DND-41 (cell line): ENCODE results near the gene DBNL.

Experiments used
- ATAC-seq: fragments of 200-7000 bp; cut with Tn5 transposase; 3 replicates; pipeline ENCODE4 v1.9.1; 2021; ENCODE audit warnings: low read depth; ENCODE audit not compliant: insufficient read depth
- DNase-seq: peaks from one replicate; pipeline ENCODE4 v3.0.0-alpha.2; 2020
- H2AFZ ChIP-seq: 2 replicates; pipeline ENCODE4 v1.6.0; 2012; ENCODE audit warnings: low read depth, low read length
- H3K27ac ChIP-seq: 2 replicates; pipeline ENCODE4 v1.5.1; 2012; ENCODE audit warnings: low read length, inconsistent platforms
- H3K27me3 ChIP-seq: fragments of 200-600 bp; sonication (generic); 2 replicates; pipeline ENCODE4 v1.6.0; 2012; ENCODE audit warnings: low read length, mild to moderate bottlenecking, inconsistent platforms; ENCODE audit not compliant: insufficient read depth, poor library complexity
- H3K36me3 ChIP-seq: 2 replicates; pipeline ENCODE4 v1.5.1; 2012; ENCODE audit warnings: low read length, inconsistent platforms; ENCODE audit not compliant: insufficient read depth
- H3K4me1 ChIP-seq: 2 replicates; pipeline ENCODE4 v1.5.1; 2012; ENCODE audit warnings: mild to moderate bottlenecking, low read length; ENCODE audit not compliant: insufficient read depth
- H3K4me2 ChIP-seq: 2 replicates; pipeline ENCODE4 v1.6.0; 2012; ENCODE audit warnings: mild to moderate bottlenecking, moderate library complexity, low read length, inconsistent platforms; ENCODE audit not compliant: insufficient read depth
- H3K4me3 ChIP-seq, 2 experiments: fragments of 200-600 bp in 1 of 2; shearing (Covaris generic) in 1 of 2; 2 replicates each; pipeline ENCODE4 v1.5.1; 2012 to 2016; ENCODE audit warnings: inconsistent platforms in 2 of 2, low read length in 2 of 2, mild to moderate bottlenecking in 2 of 2, low read depth in 1 of 2, moderate library complexity in 1 of 2
- H3K79me2 ChIP-seq: 2 replicates; pipeline ENCODE4 v1.6.0; 2012; ENCODE audit warnings: low read length, inconsistent platforms; ENCODE audit not compliant: insufficient read depth
- H3K9ac ChIP-seq: 2 replicates; pipeline ENCODE4 v1.6.0; 2012; ENCODE audit warnings: low read depth, mild to moderate bottlenecking, inconsistent platforms, low read length, moderate library complexity
- H3K9me3 ChIP-seq: 2 replicates; pipeline ENCODE4 v1.5.1; 2012; ENCODE audit warnings: low read length, moderate library complexity, mild to moderate bottlenecking, inconsistent platforms; ENCODE audit not compliant: insufficient read depth, severe bottlenecking
- H4K20me1 ChIP-seq: 2 replicates; pipeline ENCODE4 v1.6.0; 2012; ENCODE audit warnings: low read length; ENCODE audit not compliant: insufficient read depth
- EZH2 ChIP-seq: IDR thresholded peaks from 3 replicates; pipeline ENCODE4 v1.6.1; 2012; ENCODE audit warnings: borderline replicate concordance, low read depth, mild to moderate bottlenecking, moderate library complexity, low read length, inconsistent platforms; ENCODE audit not compliant: severe bottlenecking
- TF ChIP-seq, protein P1 (sequence below): IDR thresholded peaks from 2 replicates; pipeline ENCODE4 v1.5.1; 2012; ENCODE audit warnings: borderline replicate concordance, low read length, moderate library complexity, mild to moderate bottlenecking; ENCODE audit not compliant: poor library complexity, severe bottlenecking; ENCODE audit errors: extremely low read depth

DBNL gene

GRCh38 chr7:44083796-44084195 is 39.3 kb downstream of the DBNL start:
- H3K4me2 ChIP-seq, result no peak overlapping the region
- DNase-seq (no peak), ATAC-seq (no peak)
- H2AFZ ChIP-seq, result no peak overlapping the region; the same call in 1 of the 2 replicates
- no peaks in the 10 kb centered on the region for H3K9me3 ChIP-seq
- H4K20me1 ChIP-seq, result peaks cover 7% of the 10 kb centered on the region; the same call in 1 of the 2 replicates
- H3K4me1 ChIP-seq, result peaks cover 54% of the 10 kb centered on the region
- H3K79me2 ChIP-seq, result peaks cover 27% of the 10 kb centered on the region
- no peaks in the 10 kb centered on the region for H3K27me3 ChIP-seq
- H3K27ac ChIP-seq, result peak overlapping the region; percentile 3; the same call in 1 of the 2 replicates
- no peak overlapping the region for H3K4me3 ChIP-seq
- no peak for TF ChIP-seq EZH2
- TF ChIP-seq, protein P1, sequence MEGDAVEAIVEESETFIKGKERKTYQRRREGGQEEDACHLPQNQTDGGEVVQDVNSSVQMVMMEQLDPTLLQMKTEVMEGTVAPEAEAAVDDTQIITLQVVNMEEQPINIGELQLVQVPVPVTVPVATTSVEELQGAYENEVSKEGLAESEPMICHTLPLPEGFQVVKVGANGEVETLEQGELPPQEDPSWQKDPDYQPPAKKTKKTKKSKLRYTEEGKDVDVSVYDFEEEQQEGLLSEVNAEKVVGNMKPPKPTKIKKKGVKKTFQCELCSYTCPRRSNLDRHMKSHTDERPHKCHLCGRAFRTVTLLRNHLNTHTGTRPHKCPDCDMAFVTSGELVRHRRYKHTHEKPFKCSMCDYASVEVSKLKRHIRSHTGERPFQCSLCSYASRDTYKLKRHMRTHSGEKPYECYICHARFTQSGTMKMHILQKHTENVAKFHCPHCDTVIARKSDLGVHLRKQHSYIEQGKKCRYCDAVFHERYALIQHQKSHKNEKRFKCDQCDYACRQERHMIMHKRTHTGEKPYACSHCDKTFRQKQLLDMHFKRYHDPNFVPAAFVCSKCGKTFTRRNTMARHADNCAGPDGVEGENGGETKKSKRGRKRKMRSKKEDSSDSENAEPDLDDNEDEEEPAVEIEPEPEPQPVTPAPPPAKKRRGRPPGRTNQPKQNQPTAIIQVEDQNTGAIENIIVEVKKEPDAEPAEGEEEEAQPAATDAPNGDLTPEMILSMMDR, result no peak
- peaks cover 26% of the 10 kb centered on the region for H3K36me3 ChIP-seq
- no peak overlapping the region for H3K9ac ChIP-seq

DNA sequence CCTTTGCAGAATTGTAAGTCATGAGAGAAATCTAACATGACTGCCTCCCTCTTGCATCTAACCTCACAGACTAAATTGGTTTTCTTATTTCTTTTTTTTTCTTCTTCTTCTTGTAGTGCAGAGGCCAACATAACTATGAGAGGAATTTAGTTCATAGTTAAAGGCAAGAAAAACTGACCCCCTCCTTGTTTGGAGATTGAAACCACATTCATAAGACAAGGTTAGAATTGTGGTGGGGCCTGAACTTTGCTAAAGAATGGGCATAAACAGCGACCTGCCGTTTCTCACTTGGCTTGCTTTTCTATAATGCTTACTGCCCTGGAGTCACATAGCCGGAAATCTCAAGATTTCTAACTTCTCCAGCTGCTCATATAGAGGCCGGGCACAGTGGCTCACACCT is 40.2 kb downstream of the DBNL start:
- no peak for TF ChIP-seq EZH2
- TF ChIP-seq, protein P1, result no peak
- ATAC-seq (no peak), DNase-seq (no peak)
- Histone ChIP-seq H3K27ac (no peak overlapping the region), H2AFZ (no peak overlapping the region), H3K9ac (no peak overlapping the region), H4K20me1 (0 out of 2 replicates have a peak, but pooled peaks cover 5% of the 10 kb centered on the region), H3K9me3 (no peaks in the 10 kb centered on the region), H3K4me3 (no peak overlapping the region), H3K36me3 (peaks cover 17% of the 10 kb centered on the region), H3K79me2 (peaks cover 25% of the 10 kb centered on the region), H3K27me3 (no peaks in the 10 kb centered on the region), H3K4me2 (no peak overlapping the region), H3K4me1 (peaks cover 45% of the 10 kb centered on the region)

DNA sequence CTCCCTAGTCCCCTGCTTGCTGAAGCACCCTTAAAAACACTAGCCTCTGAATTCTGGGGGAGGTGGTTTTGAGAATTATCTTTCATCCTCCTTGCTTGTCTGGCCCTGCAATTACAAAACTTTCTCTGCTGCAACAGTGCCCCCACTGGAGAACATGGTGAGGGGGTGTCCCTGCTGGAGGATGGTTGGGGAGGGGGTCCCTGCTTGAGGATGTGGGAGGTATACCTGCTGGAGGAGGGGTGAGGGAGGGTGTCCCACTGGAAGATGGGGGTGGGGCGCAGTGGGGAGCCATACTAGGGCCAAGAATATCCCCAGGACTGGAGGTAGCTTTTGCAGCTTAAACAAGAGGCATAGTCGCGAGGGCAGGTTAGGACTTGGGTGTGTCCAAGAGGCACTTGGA is 41.0 kb downstream of the DBNL start:
- H4K20me1 ChIP-seq, result 0 out of 2 replicates have a peak, but pooled peaks cover 5% of the 10 kb centered on the region
- peak overlapping the region; percentile 59 for H3K27ac ChIP-seq
- H3K4me1 ChIP-seq, result peaks cover 36% of the 10 kb centered on the region
- no peak overlapping the region for H3K4me3 ChIP-seq
- no peak overlapping the region for H2AFZ ChIP-seq
- no peaks in the 10 kb centered on the region for H3K27me3 ChIP-seq
- no peak for TF ChIP-seq EZH2
- TF ChIP-seq, protein P1, result peak; percentile 66
- H3K9me3 ChIP-seq, result no peaks in the 10 kb centered on the region
- peaks cover 9% of the 10 kb centered on the region for H3K36me3 ChIP-seq
- H3K4me2 ChIP-seq, result no peak overlapping the region
- DNase-seq (peak; percentile 61), ATAC-seq (no peak)
- no peak overlapping the region for H3K9ac ChIP-seq
- H3K79me2 ChIP-seq, result peaks cover 17% of the 10 kb centered on the region
